Mesenteric fat pad (tissue), 1 donor: Measurements from ENCODE around the gene RNF17. TPM values are rescaled to one million over a fixed set of nuclear protein-coding genes. Genes with fewer than 3 reads are reported as not detected.
"Not testable (repeated sequence)": the region's sequence is repeated elsewhere in the genome, so short reads cannot be mapped to it uniquely, and the experiment has no call there.

Experiments
- DNase-seq: peaks from one replicate; pipeline ENCODE4 v3.0.0-alpha.2; 2020; ENCODE audit warnings: low spot score
- total RNA-seq: library from RNA; stranded (reverse); fragmentation: NEBNext Ultra II Directional; extraction: Animal tissue kit (Norgen Biotek cat#: 25700); gene quantifications from one replicate; pipeline ENCODE4 v1.2.1, GENCODE V29; 2021
- donor health status: DM: yes; HTN: yes; CAD: no.

The RNF17 gene
- total RNA-seq, 1 donor from 2014 or later: 0.58 TPM

GRCh38 chr13:24742294-24742693, 21.7 kb upstream of the RNF17 start:
- peak; percentile 62 for DNase-seq

GRCh38 chr13:24742977-24743376, 21.0 kb upstream of the RNF17 start:
- peak; percentile 41 for DNase-seq

GRCh38 chr13:24744247-24744646, 19.7 kb upstream of the RNF17 start:
- no peak for DNase-seq

GRCh38 chr13:24745516-24745860, 18.5 kb upstream of the RNF17 start:
- DNase-seq: no peak

- peak; percentile 41 for DNase-seq
Observed at GRCh38 chr13:24745861-24746617, 17.9 kb upstream of the RNF17 start.

GRCh38 chr13:24746618-24747247, 17.2 kb upstream of the RNF17 start:
- DNase-seq: no peak

- DNase-seq: peak; percentile 87
Observed at GRCh38 chr13:24747248-24748060, 16.5 kb upstream of the RNF17 start.

- DNase-seq: no peak
Observed at GRCh38 chr13:24748061-24748400, 15.9 kb upstream of the RNF17 start.

- no peak for DNase-seq
Observed at GRCh38 chr13:24759197-24759596, 4.8 kb upstream of the RNF17 start.

GRCh38 chr13:24764276-24764630, 284 bp downstream of the RNF17 start:
- DNase-seq: peak; percentile 88

GRCh38 chr13:24777171-24777570, 13.2 kb downstream of the RNF17 start:
- no peak for DNase-seq

GRCh38 chr13:24784319-24784718, 20.4 kb downstream of the RNF17 start:
- no peak for DNase-seq

- no peak for DNase-seq
Observed at GRCh38 chr13:24788538-24788937, 24.6 kb downstream of the RNF17 start.

- DNase-seq: no peak
Observed at GRCh38 chr13:24802074-24802473, 38.1 kb downstream of the RNF17 start.

- no peak for DNase-seq
Observed at GRCh38 chr13:24821207-24821606, 57.2 kb downstream of the RNF17 start.

- DNase-seq: no peak
Observed at GRCh38 chr13:24822640-24823039, 58.7 kb downstream of the RNF17 start.

GRCh38 chr13:24823122-24823710, 59.2 kb downstream of the RNF17 start:
- DNase-seq: not testable (repeated sequence)

GRCh38 chr13:24827799-24828198, 63.8 kb downstream of the RNF17 start:
- no peak for DNase-seq

GRCh38 chr13:24834902-24835510, 71.0 kb downstream of the RNF17 start:
- no peak for DNase-seq

GRCh38 chr13:24837528-24837927, 73.6 kb downstream of the RNF17 start:
- not testable (repeated sequence) for DNase-seq

GRCh38 chr13:24842549-24843274, 78.7 kb downstream of the RNF17 start:
- DNase-seq: no peak
